Measurements from ENCODE around the gene TMCO1. TPM values are rescaled to one million over a fixed set of nuclear protein-coding genes. Genes with fewer than 3 reads are reported as not detected.
"Not testable (repeated sequence)": the region's sequence is repeated elsewhere in the genome, so short reads cannot be mapped to it uniquely, and the experiment has no call there.

TMCO1 gene, protein sequence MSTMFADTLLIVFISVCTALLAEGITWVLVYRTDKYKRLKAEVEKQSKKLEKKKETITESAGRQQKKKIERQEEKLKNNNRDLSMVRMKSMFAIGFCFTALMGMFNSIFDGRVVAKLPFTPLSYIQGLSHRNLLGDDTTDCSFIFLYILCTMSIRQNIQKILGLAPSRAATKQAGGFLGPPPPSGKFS
- total RNA-seq = 47.5 TPM
- long read RNA-seq, full-length matches to known transcripts = 42 of 46 reads
- long read RNA-seq, partial matches to known transcripts = 1 of 46 reads
- long read RNA-seq, other reads (novel, unspliced or antisense) = 3 of 46 reads

DNA sequence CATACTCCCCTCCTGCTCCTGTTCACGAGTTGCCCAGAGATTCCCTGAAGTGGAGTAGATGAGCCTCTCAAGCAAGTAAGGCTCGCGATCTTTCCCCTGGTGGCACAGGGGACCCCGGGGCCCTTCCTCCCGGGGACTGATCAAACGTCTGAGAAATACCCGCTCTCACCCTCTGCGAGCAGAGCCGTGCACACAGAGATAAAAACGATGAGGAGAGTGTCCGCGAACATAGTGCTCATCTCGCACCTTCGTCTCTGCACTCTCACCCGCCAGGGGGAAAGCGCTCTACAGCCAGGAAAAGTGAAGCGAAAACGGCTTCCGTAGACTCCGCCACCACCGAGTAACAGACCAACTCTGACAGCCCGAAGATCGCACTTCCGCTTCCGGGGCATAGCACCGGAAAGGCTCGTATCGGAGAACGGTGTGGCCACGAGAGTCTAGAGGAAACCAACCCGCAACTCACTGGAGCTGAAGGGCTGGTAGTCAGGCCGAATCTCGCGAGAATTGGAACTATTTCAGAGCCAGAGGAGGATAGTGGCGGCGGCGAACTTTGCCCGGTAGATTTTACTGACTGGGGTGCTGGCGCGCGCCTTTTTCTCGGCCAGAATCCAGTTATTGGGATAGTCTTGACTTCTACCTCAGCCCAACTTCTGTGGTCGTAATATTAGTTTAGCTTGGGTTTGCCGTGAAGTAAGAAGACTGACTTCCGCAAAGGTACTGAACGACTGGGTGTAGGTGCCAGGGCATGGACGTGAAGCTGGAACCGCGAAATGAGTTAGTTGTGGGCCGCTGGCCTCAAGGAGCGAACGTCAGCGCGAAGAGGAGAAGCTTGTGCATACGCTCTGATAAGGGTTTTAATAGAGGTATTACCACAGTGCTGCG is at the start of gene TMCO1:
Gene TMCO1 (minus strand): TSS at position 356 of the 882 bp plus-strand sequence. CDS start 117 bp downstream, at position 239.
- peak; percentile 100 for ATAC-seq
- peak; percentile 94 for DNase-seq
- intact Hi-C loops (cut with micrococcal nuclease) = no loop called here

DNA sequence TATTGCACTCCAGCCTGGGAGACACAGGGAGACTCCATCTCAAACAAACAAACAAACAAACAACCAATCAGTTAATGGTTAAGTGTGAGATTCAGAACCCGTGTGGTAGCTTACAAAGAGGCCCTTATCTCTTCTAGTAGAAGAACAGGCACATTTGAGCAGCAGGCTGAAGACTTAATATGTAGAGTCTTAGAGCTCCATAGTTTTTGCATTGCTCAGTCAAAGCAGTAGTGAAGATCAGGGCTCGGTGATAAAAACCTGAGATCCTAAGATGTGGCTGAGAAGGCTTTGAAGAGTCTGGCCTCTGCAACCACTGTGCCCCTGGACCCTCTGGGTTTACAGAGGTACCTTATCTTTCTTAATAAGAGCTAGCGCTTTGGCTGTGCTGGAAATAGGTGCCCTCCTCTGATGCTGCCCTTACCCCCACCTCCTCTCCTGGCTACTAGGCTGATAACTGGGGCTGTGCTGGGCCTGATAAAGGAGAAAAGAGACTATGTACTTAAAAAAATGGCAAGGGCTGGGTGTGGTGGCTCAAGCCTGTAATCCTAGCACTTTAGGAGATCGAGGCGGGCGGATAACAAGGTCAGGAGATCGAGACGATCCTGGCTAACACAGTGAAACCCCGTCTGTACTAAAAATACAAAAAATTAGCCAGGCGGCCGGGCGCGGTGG is 48.3 kb upstream of the TMCO1 start:
- intact Hi-C loops (cut with micrococcal nuclease) = no loop called here

DNA sequence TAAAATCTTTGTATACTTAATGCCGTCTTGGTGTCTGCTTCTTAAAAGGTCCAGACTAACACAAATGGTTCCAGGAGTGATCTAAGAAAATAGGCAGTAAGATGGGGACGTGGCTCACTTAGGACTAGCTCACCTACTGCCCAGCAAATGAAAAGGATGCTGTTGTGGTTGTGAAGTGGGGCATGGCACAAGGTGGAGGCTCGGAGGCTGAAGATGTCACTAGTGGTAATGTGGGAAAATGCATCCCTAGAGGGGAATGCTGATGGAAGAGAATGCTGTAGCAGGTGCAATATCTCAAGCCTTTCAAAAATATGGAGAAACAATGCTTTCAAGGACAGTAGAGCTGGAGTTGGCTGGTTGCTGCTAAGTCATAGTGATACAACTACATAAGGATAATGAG is 47.5 kb upstream of the TMCO1 start:
- intact Hi-C loops (cut with micrococcal nuclease) = no loop called here
- no peak for ATAC-seq
- no peak for DNase-seq

More for the DNA sequence above, 48.3 kb upstream of the TMCO1 start:
- DNase-seq (no peak), ATAC-seq (peak; percentile 68)

DNA sequence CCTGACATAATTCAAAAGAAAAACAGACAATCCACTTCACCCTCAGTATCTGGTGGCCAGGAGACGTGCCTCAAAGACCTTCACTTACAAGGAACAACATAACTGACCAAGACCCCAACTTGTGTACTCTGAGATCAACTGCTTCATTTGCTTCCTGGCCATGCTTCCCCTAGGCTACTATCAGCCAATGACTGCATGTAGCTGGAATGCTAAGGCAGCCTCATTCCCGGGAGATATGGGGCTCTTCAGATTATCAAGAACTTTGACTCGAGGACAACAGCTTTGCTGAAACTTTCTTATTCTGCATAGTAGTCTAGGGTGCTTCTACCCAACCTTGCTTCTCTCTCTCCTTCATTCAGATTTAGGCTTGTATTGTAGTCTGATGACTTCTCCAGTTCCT is 47.1 kb upstream of the TMCO1 start:
- DNase-seq (no peak), ATAC-seq (peak; percentile 78)
- intact Hi-C loops (cut with micrococcal nuclease) = no loop called here

DNA sequence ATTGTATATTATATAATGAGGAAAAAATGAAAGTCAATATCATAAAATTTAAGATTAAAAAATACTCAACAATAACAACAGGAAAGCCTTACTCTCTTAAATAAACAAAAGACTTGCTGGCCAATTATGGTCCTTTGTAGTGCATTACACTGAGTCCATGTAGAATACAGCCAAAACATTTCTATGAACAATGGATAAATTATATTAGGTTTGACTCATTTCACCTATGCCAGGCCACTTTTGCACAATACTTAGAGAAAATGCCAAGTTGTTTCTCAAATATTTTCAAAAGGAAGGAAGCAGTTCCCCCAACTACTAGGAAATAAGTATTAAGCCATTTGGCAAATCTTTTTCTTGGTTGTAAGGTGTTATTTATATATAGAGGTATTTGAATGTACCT is 38.9 kb upstream of the TMCO1 start:
- intact Hi-C loops (cut with micrococcal nuclease) = no loop called here
- ATAC-seq (no peak), DNase-seq (no peak)

DNA sequence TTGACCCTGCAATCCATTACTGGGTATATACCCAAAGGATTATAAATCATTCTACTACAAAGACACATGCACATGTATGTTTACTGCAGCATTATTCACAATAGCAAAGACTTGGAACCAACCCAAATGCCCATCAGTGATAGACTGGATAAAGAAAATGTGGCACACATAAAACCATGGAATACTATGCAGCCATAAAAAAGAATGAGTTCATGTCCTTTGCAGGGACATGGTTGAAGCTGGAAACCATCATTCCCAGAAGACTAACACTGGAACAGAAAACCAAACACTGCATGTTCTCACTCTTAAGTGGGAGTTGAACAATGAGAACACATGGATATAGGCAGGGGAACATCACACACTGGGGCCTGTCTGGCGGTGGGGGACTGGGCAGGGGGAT is 35.8 kb upstream of the TMCO1 start:
- DNase-seq; ATAC-seq; intact Hi-C loops (cut with micrococcal nuclease): not testable (repeated sequence)

DNA sequence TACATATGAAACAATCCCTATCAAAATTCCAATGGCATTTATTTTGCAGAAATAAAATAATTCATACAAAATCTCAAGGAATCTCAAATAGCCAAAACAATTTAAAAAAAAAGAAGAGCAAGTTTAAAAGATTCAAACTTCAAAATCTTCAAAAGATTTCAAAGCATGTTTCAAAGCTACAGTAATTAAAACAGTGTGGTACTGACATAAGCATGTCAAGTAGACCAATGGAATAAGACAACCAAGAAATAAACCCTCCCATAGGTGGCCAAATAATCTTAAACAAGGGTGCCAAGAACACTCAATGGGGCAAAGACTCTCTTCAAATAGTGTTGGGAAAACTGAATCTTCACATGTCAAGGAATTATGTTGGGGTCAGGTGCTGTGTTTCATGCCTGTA is 30.7 kb upstream of the TMCO1 start:
- intact Hi-C loops (cut with micrococcal nuclease) = no loop called here
- no peak for DNase-seq
- ATAC-seq = no peak

DNA sequence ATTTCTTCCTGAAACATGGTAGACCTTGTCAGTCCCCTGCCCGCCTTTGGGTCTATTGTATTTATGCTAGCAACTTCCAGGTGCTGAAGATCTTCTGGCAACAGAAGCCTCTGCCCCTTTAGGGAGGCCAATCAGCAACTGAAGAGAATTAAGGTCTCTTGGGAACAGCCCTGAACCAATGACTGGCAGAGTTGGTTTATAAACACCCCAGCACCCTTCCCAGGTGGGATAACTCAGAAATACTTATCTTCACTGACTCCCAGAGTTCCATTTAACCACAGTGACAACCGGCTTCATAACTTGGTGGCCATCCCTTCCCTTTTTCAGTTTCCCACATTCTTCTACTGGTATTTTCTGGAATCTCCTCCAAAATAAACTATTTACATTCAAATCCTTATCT is 27.2 kb upstream of the TMCO1 start:
- ATAC-seq (no peak), DNase-seq (no peak)
- intact Hi-C loops (cut with micrococcal nuclease) = no loop called here

DNA sequence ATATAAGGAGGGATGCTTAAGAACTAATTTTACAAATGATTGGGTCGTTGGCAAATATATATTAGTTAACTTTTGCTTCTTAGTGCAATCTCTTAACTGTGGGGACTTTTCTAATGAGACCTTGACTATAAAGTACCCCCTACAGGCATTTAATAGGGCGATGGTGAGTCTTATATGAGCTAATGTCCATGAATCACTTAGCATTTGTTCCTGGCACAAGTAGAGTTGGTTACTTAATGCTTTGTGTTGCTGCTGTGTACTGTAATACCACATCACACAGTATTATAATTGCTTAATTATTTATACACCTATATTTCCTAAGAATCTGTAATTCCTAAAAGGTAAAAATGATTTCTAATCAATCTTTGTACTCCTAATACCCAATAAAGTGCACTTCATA is 25.3 kb upstream of the TMCO1 start:
- DNase-seq (no peak), ATAC-seq (no peak)
- intact Hi-C loops (cut with micrococcal nuclease) = no loop called here

DNA sequence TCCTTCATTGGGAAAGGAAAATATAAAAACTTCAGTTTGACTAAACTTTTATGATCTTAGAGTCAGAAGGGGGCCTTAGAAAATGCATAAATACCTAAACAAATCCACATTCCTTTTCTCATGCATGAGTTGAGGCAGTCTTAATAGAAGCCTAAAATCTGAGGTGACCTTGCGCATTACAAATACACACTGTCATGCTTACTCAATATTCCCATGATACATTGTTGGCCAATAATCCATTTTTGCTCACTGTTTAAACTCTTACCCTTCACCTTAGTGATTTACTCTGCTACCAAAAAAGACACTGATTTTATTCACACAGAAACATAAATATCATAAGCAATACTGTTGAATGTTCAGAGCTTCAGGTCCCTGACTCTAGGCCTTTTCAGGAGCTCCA is 19.1 kb upstream of the TMCO1 start:
- ATAC-seq (no peak), DNase-seq (no peak)
- intact Hi-C loops (cut with micrococcal nuclease) = no loop called here

DNA sequence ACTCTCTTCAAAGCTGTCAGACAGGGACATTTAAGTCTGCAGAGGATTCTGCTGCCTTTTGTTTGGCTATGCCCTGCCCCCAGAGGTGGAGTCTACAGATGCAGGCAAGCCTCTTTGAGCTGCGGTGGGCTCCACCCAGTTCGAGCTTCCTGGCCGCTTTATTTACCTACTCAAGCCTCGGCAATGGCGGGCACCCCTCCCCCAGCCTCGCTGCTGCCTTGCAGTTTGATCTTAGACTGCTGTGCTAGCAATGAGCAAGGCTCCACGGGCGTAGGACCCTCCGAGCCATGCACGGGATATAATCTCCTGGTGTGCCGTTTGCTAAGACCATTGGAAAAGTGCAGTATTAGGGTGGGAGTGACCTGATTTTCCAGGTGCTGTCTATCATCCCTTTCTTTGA is 14.9 kb upstream of the TMCO1 start:
- DNase-seq; ATAC-seq; intact Hi-C loops (cut with micrococcal nuclease): not testable (repeated sequence)

DNA sequence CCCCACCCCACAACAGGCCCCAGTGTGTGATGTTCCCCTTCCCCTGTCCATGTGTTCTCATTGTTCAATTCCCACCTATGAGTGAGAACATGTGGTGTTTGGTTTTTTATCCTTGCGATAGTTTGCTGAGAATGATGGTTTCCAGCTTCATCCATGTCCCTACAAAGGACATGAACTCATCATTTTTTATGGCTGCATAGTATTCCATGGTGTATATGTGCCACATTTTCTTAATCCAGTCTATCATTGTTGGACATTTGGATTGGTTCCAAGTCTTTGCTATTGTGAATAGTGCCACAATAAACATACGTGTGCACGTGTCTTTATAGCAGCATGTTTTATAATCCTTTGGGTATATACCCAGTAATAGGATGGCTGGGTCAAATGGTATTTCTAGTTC is 9.5 kb upstream of the TMCO1 start:
- DNase-seq; ATAC-seq; intact Hi-C loops (cut with micrococcal nuclease): not testable (repeated sequence)

DNA sequence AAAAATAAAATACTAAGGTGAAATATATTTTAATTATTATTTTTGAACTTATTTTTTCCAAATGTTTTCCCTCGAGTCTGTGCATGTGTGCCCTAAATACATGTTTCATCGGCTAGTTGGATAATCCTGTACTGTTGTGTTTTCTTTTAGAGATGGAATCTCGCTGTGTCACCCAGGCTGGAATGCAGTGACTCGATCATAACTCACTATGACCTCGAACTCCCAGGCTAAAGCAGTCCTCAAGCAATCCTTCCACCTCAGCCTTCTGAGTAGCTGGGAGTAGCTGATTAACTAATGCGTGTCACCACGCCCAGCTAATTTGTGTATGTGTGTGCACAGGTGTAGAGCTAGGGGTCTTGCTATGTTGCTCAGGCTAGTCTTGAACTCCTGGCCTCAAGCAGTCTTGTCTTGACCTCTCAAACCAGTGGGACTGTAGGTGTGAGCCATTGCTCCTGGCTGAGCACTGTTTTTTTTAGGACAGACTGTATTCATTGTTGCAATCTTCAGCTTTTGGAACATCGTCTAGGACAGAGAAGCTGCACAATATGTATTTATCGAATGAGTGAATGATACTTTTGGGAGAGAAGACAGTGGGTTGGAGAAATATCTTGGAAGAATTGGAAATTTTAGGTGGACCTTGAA is 4.8 kb upstream of the TMCO1 start:
- DNase-seq (no peak), ATAC-seq (no peak)
- intact Hi-C loops (cut with micrococcal nuclease) = no loop called here

DNA sequence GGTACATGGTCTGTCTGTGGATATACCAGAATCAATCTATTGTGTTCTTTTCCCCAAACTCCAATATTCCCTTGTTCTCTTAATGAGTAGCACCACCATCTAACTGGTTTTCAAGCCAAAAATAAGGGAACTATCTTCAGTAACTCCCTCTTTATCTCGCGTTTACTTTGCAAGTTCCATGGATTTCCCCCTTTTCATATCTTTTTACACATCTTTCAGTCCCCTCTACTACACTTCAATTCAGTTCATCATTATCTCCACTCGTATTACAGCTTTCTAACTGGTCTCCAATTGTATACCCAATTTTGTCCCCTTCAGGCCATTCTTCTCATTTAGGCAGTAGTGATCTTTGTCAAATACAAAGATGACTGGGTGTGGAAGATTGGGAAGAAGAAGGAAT is 4.1 kb upstream of the TMCO1 start:
- ATAC-seq = no peak
- no peak for DNase-seq
- intact Hi-C loops (cut with micrococcal nuclease) = no loop called here

DNA sequence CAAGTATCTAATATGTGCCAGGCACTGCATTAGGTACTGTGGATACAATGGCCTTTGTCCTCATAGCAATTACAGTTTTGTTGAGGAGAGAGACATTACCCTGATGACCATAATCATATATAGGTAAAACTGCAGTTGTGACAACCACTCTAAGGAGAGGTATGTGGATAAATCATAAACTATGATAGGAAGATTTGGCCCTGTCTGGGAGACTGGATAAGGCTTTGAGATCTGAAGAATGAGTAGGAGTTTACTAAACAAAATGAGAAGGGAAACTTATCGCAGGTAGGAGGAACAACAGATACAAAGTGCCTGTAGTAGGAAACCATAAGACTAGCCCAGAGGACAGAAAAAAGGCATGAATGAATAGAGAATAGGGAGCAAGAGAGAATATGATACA is 4.4 kb downstream of the TMCO1 start:
- DNase-seq (no peak), ATAC-seq (no peak)
- intact Hi-C loops (cut with micrococcal nuclease) = loop anchor here (5.0 kb wide), 1 partner anchor 37 kb away; no protein-coding TSS in a partner anchor

DNA sequence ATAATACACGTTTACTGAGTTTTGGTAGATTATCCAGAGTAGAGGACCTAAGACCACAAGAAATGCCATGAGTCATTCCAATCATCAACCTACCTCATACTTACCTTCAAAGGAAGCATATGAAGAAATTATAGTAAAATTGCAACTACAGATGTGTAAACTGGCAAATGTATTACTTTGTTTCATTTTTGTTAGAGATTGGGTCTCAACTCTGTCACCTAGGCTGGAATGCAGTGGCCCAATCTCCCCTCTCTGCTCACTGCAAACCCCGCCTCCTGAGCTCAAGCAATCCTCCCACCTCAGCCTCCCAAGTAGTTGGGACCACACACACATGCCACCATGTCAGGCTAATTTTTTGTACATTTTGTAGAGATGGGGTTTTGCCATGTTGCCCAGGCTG is 5.2 kb downstream of the TMCO1 start:
- DNase-seq (no peak), ATAC-seq (no peak)
- intact Hi-C loops (cut with micrococcal nuclease) = loop anchor here (5.0 kb wide), 1 partner anchor 36 kb away; no protein-coding TSS in a partner anchor

DNA sequence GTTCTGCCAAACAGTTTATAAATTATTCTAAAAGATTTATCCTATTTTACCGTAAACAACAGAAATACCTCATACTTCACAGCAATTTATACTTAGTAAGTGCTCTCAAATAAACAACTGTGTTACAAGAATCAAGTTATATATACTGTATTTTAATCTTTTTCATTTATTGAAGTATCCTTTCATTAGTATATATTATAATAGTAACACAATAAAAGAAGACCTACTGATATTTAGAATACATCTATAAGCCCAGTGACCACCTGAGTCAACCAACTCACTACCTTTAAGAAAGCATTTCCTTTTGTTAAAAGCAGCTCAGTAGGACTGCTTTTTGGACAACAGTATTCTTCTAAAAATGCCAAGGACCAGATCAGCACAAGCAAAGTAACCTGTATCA is 5.9 kb downstream of the TMCO1 start:
- no peak for DNase-seq
- intact Hi-C loops (cut with micrococcal nuclease) = loop anchor here (5.0 kb wide), 1 partner anchor 35 kb away; no protein-coding TSS in a partner anchor
- no peak for ATAC-seq

DNA sequence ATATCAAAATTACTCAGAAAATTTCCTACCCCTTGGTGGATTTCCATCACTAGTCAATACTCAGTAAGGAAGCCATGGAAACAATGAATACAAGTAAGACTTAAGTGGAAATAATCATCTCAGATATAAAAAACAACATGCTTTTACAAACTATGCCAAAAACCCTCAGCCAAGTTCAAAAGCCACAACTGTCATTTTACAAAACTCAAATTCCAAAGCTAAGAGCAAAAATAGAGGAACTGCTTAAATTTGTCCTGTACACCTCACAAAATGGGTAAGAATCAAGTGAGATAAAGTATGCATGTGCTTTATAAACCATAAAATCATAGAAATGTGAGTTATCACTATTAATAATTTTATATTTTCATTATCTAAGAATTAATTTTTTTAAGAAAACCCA is 9.6 kb downstream of the TMCO1 start:
- DNase-seq = no peak
- intact Hi-C loops (cut with micrococcal nuclease) = no loop called here

DNA sequence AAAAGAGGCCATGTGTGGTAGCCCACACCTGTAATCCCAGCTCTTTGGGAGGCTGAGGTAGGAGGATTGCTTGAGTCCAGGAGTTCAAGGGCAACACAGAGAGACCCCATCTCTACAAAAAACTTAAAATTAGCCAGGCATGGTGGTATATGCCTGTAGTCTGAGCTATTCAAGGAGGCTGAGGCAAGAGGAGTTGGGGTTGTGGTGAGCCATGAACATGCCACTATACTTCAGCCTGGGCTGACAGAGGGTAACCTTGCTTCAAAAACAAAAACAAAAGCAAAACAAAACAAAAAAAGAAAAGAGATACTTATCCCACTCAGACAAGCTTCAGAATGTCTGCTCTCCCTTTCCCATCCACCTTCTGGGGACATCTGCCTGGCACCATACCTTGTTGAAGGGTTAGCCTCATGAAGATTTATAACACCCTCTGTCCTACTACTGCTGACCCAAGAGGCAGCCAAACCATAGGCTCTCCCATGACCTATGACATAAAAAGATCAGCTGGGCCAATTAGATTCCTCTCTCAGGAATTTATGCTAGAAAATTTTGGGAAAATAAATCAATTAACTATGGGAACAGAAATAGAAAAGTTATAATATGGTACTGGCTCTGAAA is 13.2 kb downstream of the TMCO1 start:
- intact Hi-C loops (cut with micrococcal nuclease) = no loop called here
- ATAC-seq (no peak), DNase-seq (no peak)

More for the DNA sequence above, 9.6 kb downstream of the TMCO1 start:
- ATAC-seq = no peak

Data from left ventricle myocardium superior (tissue), 1 donor.